Activated CD4-positive, CD25-positive, alpha-beta regulatory T cell treated with anti-CD3 and anti-CD28 coated beads, Interleukin-2, amount 50 U/mL, for 72 hours (primary cell): ENCODE measurements around the gene ABCB8.

Experiments used
- DNase-seq: peaks from one replicate; pipeline ENCODE4 v3.0.0; 2021

ABCB8 gene

GRCh38 chr7:151076863-151077704 is 48.8 kb downstream of the ABCB8 start:
- no peak for DNase-seq

- DNase-seq = no peak
These were observed 49.5 kb downstream of the ABCB8 start for GRCh38 chr7:151077705-151078232.

- no peak for DNase-seq
These were observed 50.2 kb downstream of the ABCB8 start for GRCh38 chr7:151078233-151079040.

- no peak for DNase-seq
These were observed 51.1 kb downstream of the ABCB8 start for GRCh38 chr7:151079199-151079910.

GRCh38 chr7:151080067-151080521 is 51.8 kb downstream of the ABCB8 start:
- peak; percentile 46 for DNase-seq

- peak; percentile 85 for DNase-seq
These were observed 52.4 kb downstream of the ABCB8 start, which contains the start of gene FASTK for GRCh38 chr7:151080522-151081169. Gene FASTK, minus strand, starts transcription at chr7:151080809. Its CDS starts 43 bp downstream, at chr7:151080766.

GRCh38 chr7:151081170-151082101 is 53.2 kb downstream of the ABCB8 start:
- DNase-seq = no peak

GRCh38 chr7:151082141-151083070 is 54.2 kb downstream of the ABCB8 start:
- DNase-seq = no peak

- peak; percentile 82 for DNase-seq
These were observed 55.0 kb downstream of the ABCB8 start, which contains the start of gene TMUB1 for GRCh38 chr7:151083071-151083823. Gene TMUB1, minus strand, starts transcription at chr7:151083493. Its CDS starts 930 bp downstream, at chr7:151082563.

GRCh38 chr7:151083824-151084160 is 55.5 kb downstream of the ABCB8 start:
- DNase-seq = no peak

GRCh38 chr7:151085329-151085690 is 57.1 kb downstream of the ABCB8 start:
- DNase-seq = no peak

GRCh38 chr7:151085691-151086620 is 57.7 kb downstream of the ABCB8 start, which contains the start of gene AGAP3:
Gene AGAP3, plus strand, starts transcription at chr7:151086475. Its CDS starts 267 bp downstream, at chr7:151086742.
- peak; percentile 53 for DNase-seq

GRCh38 chr7:151086802-151087244 is 58.6 kb downstream of the ABCB8 start:
- peak; percentile 50 for DNase-seq

GRCh38 chr7:151087245-151088018 is 59.2 kb downstream of the ABCB8 start:
- peak; percentile 55 for DNase-seq

- no peak for DNase-seq
These were observed 60.0 kb downstream of the ABCB8 start for GRCh38 chr7:151088019-151088855.
